Ovary (tissue), 9 donors: ENCODE results near the gene DDX24. TPM values are rescaled to one million over a fixed set of nuclear protein-coding genes. Genes with fewer than 3 reads are reported as not detected.

Experiments used
- DNase-seq, 5 donors: peaks; one replicate each; pipeline ENCODE4 v3.0.0-alpha.2; 2019 to 2020
- H3K27ac ChIP-seq, 2 donors: fragments of 200-600 bp; one replicate each; pipeline versions ENCODE4 v1.5.1 to v1.8.0; 2019 to 2022
- H3K27me3 ChIP-seq: fragments of 200-600 bp; one replicate; pipeline ENCODE4 v1.8.0; 2022
- H3K36me3 ChIP-seq: fragments of 200-600 bp; sonication (generic); one replicate; pipeline ENCODE4 v1.5.1; 2019
- H3K4me1 ChIP-seq: one replicate; pipeline ENCODE4 v1.8.1; 2013; ENCODE audit warnings: mild to moderate bottlenecking, moderate library complexity; ENCODE audit not compliant: insufficient read depth
- H3K4me3 ChIP-seq: fragments of 200-600 bp; sonication (generic); one replicate; pipeline ENCODE4 v1.5.1; 2017
- H3K9me3 ChIP-seq, 2 donors: fragments of 200-600 bp in 1 of 2; sonication (generic) in 1 of 2; one replicate each; pipeline versions ENCODE4 v1.5.1 to v1.8.1; 2013 to 2019; ENCODE audit warnings: mild to moderate bottlenecking in 1 of 2, moderate library complexity in 1 of 2
- CTCF ChIP-seq, 3 donors: fragments of 450-650 bp in 2 of 3; fragments of 200-600 bp in 1 of 3; IDR thresholded peaks; one replicate each; pipeline versions ENCODE4 v1.5.1 to v1.8.0; 2016 to 2022; ENCODE audit warnings: antibody characterized with exemption in 3 of 3, mild to moderate bottlenecking in 1 of 3
- EP300 ChIP-seq: sonication (generic); formaldehyde crosslinking; IDR thresholded peaks from one replicate; pipeline ENCODE4 v1.6.1; 2017; ENCODE audit warnings: antibody characterized with exemption
- POLR2A ChIP-seq: fragments of 450-650 bp; IDR thresholded peaks from one replicate; pipeline ENCODE4 v1.6.1; 2017; ENCODE audit warnings: antibody characterized with exemption, mild to moderate bottlenecking, moderate library complexity
- WGBS, 3 donors: extraction: QIAGEN DNeasy Blood & Tissue Kit in 1 of 3; methylation state at CpG; one replicate each; pipeline versions ENCODE4 v1.1.5 to v1.1.7; 2013 to 2017; 5-methylcytosine and 5-hydroxymethylcytosine counted together
- intact Hi-C, 4 donors: fragments of 100-400 bp; cut with DNase I; formaldehyde crosslinking; loops; one replicate each; pipeline versions ENCODE4 v1.11.0 to v1.15.1; 2022 to 2023
- polyA plus RNA-seq, 2 donors: library from polyadenylated mRNA; stranded (reverse); fragments of 200-250 nt in 1 of 2; fragments of 350-450 nt in 1 of 2; fragmentation: Illumina TruSeq in 1 of 2; extraction: RNeasy Lipid Tissue Mini Kit (QIAGEN cat#74804) in 1 of 2; gene quantifications; one replicate each; pipeline ENCODE4 v1.2.3, GENCODE V29; 2013 to 2014
- total RNA-seq, 7 donors: library from RNA; depleted of rRNA in 2 of 7; stranded (reverse); fragments of >200 nt in 2 of 7; fragmentation: NEBNext Ultra II Directional in 3 of 7; extraction: Animal tissue kit (Norgen Biotek cat#: 25700) in 3 of 7; gene quantifications; one replicate each; pipeline versions ENCODE4 v1.1.0 to v1.2.4, GENCODE V29; 2016 to 2023
- donor health status: DM: no; HTN: no; CAD: no; lungs with moderate emphysema.
- donor health status: DM: no; HTN: no; CAD: no.
- donor health status: Bipolar disorder and iron deficiency.
- donor health status: DM: yes; HTN: yes; CAD: no.
- donor health status: DM: no; HTN: no; CAD: no.
- donor health status: DM: yes; HTN: yes; CAD: no.

DDX24 gene
- total and polyA plus RNA-seq, 9 donors, result 98.8 to 521 (median 233) TPM

- TF ChIP-seq CTCF (IDR thresholded peaks at IDR 0.05) (no peak), EP300 (no peak), POLR2A (no peak)
- Histone ChIP-seq H3K36me3 (no peaks in the 10 kb centered on the region), H3K4me3 (no peak overlapping the region), H3K4me1 (no peaks in the 10 kb centered on the region), H3K27ac (no peak overlapping the region), H3K27me3 (no peaks in the 10 kb centered on the region), H3K9me3 (no peaks in the 10 kb centered on the region)
- peak in 1 of 5 donors; percentile 33 for DNase-seq
- 69 to 74% (median 71%) methylated on average over 12 to 13 of the region's 13 CpGs for WGBS, 3 donors
- intact Hi-C loops, result no loop called here
These were observed 37.8 kb downstream of the DDX24 start for GRCh38 chr14:94043111-94043755.

GRCh38 chr14:94042433-94043091 lies 38.4 kb downstream of the DDX24 start:
- no peak for DNase-seq
- WGBS, 3 donors, result 67 to 79% (median 68%) methylated on average over 12 of the region's 12 CpGs

GRCh38 chr14:94041551-94042346 lies 39.3 kb downstream of the DDX24 start:
- WGBS, 3 donors, result 53 to 58% (median 53%) methylated on average over 18 of the region's 18 CpGs
- intact Hi-C loops, result no loop called here
- no peak overlapping the region for H3K27ac ChIP-seq
- H3K36me3 ChIP-seq, result no peaks in the 10 kb centered on the region
- no peak for TF ChIP-seq CTCF (IDR thresholded peaks at IDR 0.05)
- no peak for TF ChIP-seq POLR2A
- no peak for TF ChIP-seq EP300
- H3K9me3 ChIP-seq, result no peaks in the 10 kb centered on the region
- no peaks in the 10 kb centered on the region for H3K27me3 ChIP-seq
- DNase-seq, result peak in 2 of 5 donors; percentile 29 to 64
- H3K4me1 ChIP-seq, result no peaks in the 10 kb centered on the region
- no peak overlapping the region for H3K4me3 ChIP-seq

More at GRCh38 chr14:94042433-94043091, 38.4 kb downstream of the DDX24 start:
- Histone ChIP-seq H3K4me3 (no peak overlapping the region), H3K36me3 (no peaks in the 10 kb centered on the region), H3K27me3 (no peaks in the 10 kb centered on the region), H3K9me3 (no peaks in the 10 kb centered on the region), H3K27ac (no peak overlapping the region), H3K4me1 (no peaks in the 10 kb centered on the region)
- TF ChIP-seq EP300, result no peak
- no peak for TF ChIP-seq CTCF (IDR thresholded peaks at IDR 0.05)
- no peak for TF ChIP-seq POLR2A
- intact Hi-C loops, result no loop called here

GRCh38 chr14:94040796-94041195 lies 40.2 kb downstream of the DDX24 start:
- intact Hi-C loops, result no loop called here
- DNase-seq, result no peak

More at GRCh38 chr14:94040796-94041195, 40.2 kb downstream of the DDX24 start:
- Histone ChIP-seq H3K4me1 (no peaks in the 10 kb centered on the region), H3K9me3 (no peaks in the 10 kb centered on the region), H3K36me3 (no peaks in the 10 kb centered on the region), H3K27me3 (no peaks in the 10 kb centered on the region), H3K4me3 (no peak overlapping the region), H3K27ac (no peak overlapping the region)
- 89 to 93% (median 93%) methylated on average over 13 of the region's 13 CpGs for WGBS, 3 donors
- no peak for TF ChIP-seq POLR2A
- no peak for TF ChIP-seq CTCF (IDR thresholded peaks at IDR 0.05)
- no peak for TF ChIP-seq EP300
